ENCODE measurements around the gene KCTD1.

Gene KCTD1

GRCh38 chr18:26468931-26469340, 79.4 kb downstream of the KCTD1 start:
- H3K4me3 ChIP-seq (ENCODE audit: low read length) = no peak overlapping the region
- no peaks in the 10 kb centered on the region for H3K9me3 ChIP-seq (ENCODE audit: control insufficient read depth, low read length)
- no peaks in the 10 kb centered on the region for H3K36me3 ChIP-seq (ENCODE audit: control insufficient read depth, insufficient read depth, low read length)
- H3K9ac ChIP-seq (ENCODE audit: low read length) = no peak overlapping the region
- peaks cover 5% of the 10 kb centered on the region for H3K4me1 ChIP-seq (ENCODE audit: control insufficient read depth, insufficient read depth, low read length)
- H3K27me3 ChIP-seq (ENCODE audit: control insufficient read depth, insufficient read depth, low read length) = no peaks in the 10 kb centered on the region

DNA sequence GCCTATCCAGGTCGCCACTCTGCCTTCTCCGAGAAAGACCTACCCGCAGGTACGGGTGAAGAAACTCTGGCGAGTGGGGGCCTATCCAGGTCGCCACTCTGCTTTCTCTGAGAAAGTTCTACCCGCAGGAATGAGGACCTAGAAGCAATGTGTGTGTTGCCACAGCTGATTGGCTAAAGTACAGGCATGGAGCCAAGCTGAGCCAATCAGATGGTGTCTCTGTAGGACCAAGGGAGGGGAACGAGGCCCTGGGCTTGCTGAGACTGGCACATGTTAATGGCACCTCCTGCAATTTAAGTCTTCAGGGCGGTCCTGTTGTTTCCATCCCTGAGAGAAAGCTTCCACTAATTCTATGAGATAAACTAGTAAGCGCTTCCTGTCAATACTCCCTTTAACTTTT, 82.3 kb downstream of the KCTD1 start:
- Histone ChIP-seq H3K27me3 (ENCODE audit: control insufficient read depth, insufficient read depth, low read length) (no peaks in the 10 kb centered on the region), H3K4me3 (ENCODE audit: low read length) (no peak overlapping the region), H3K36me3 (ENCODE audit: control insufficient read depth, insufficient read depth, low read length) (no peaks in the 10 kb centered on the region), H3K9ac (ENCODE audit: low read length) (no peak overlapping the region), H3K9me3 (ENCODE audit: control insufficient read depth, low read length) (no peaks in the 10 kb centered on the region), H3K4me1 (ENCODE audit: control insufficient read depth, insufficient read depth, low read length) (peaks cover 15% of the 10 kb centered on the region)

- H3K36me3 ChIP-seq (ENCODE audit: control insufficient read depth, insufficient read depth, low read length) = no peaks in the 10 kb centered on the region
- peaks cover 21% of the 10 kb centered on the region for H3K4me1 ChIP-seq (ENCODE audit: control insufficient read depth, insufficient read depth, low read length)
- no peak overlapping the region for H3K9ac ChIP-seq (ENCODE audit: low read length)
- H3K4me3 ChIP-seq (ENCODE audit: low read length) = no peak overlapping the region
- no peaks in the 10 kb centered on the region for H3K27me3 ChIP-seq (ENCODE audit: control insufficient read depth, insufficient read depth, low read length)
- H3K9me3 ChIP-seq (ENCODE audit: control insufficient read depth, low read length) = no peaks in the 10 kb centered on the region
Observed at GRCh38 chr18:26465431-26465830, 82.9 kb downstream of the KCTD1 start.

GRCh38 chr18:26464128-26465011, 84.0 kb downstream of the KCTD1 start:
- Histone ChIP-seq H3K36me3 (ENCODE audit: control insufficient read depth, insufficient read depth, low read length) (no peaks in the 10 kb centered on the region), H3K9ac (ENCODE audit: low read length) (no peak overlapping the region), H3K9me3 (ENCODE audit: control insufficient read depth, low read length) (no peaks in the 10 kb centered on the region), H3K4me1 (ENCODE audit: control insufficient read depth, insufficient read depth, low read length) (peaks cover 27% of the 10 kb centered on the region), H3K27me3 (ENCODE audit: control insufficient read depth, insufficient read depth, low read length) (no peaks in the 10 kb centered on the region), H3K4me3 (ENCODE audit: low read length) (no peak overlapping the region)

DNA sequence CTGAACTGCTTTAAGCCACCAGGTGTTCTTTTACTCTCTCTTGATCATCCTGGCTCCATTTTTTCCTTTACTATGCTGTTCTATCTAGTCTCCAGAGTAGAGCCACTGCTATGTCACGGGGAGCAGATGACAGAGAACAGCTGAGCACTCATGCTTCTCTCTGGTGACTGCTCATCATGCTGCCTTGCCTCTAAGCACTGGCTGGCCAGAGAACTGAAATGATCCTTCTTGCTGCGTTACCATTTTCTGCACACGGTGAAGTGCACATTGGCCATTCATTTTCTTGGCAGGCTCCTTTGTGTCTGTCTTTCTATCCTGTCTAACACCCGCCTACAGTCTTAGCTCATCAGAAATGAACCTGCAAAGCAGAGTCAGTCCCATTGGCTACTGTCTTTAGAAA, 86.0 kb downstream of the KCTD1 start:
- no peak overlapping the region for H3K4me3 ChIP-seq (ENCODE audit: low read length)
- H3K36me3 ChIP-seq (ENCODE audit: control insufficient read depth, insufficient read depth, low read length) = no peaks in the 10 kb centered on the region
- H3K27me3 ChIP-seq (ENCODE audit: control insufficient read depth, insufficient read depth, low read length) = no peaks in the 10 kb centered on the region
- peaks cover 22% of the 10 kb centered on the region for H3K4me1 ChIP-seq (ENCODE audit: control insufficient read depth, insufficient read depth, low read length)
- H3K9me3 ChIP-seq (ENCODE audit: control insufficient read depth, low read length) = no peaks in the 10 kb centered on the region
- no peak overlapping the region for H3K9ac ChIP-seq (ENCODE audit: low read length)

GRCh38 chr18:26461405-26461804, 86.9 kb downstream of the KCTD1 start:
- H3K4me1 ChIP-seq (ENCODE audit: control insufficient read depth, insufficient read depth, low read length) = peaks cover 24% of the 10 kb centered on the region
- H3K27me3 ChIP-seq (ENCODE audit: control insufficient read depth, insufficient read depth, low read length) = no peaks in the 10 kb centered on the region
- H3K9me3 ChIP-seq (ENCODE audit: control insufficient read depth, low read length) = no peaks in the 10 kb centered on the region
- H3K4me3 ChIP-seq (ENCODE audit: low read length) = no peak overlapping the region
- no peaks in the 10 kb centered on the region for H3K36me3 ChIP-seq (ENCODE audit: control insufficient read depth, insufficient read depth, low read length)
- no peak overlapping the region for H3K9ac ChIP-seq (ENCODE audit: low read length)

- Histone ChIP-seq H3K36me3 (ENCODE audit: control insufficient read depth, insufficient read depth, low read length) (no peaks in the 10 kb centered on the region), H3K4me3 (ENCODE audit: low read length) (no peak overlapping the region), H3K27me3 (ENCODE audit: control insufficient read depth, insufficient read depth, low read length) (no peaks in the 10 kb centered on the region), H3K4me1 (ENCODE audit: control insufficient read depth, insufficient read depth, low read length) (peaks cover 28% of the 10 kb centered on the region), H3K9me3 (ENCODE audit: control insufficient read depth, low read length) (no peaks in the 10 kb centered on the region), H3K9ac (ENCODE audit: low read length) (no peak overlapping the region)
Observed at GRCh38 chr18:26460449-26461091, 87.8 kb downstream of the KCTD1 start.

DNA sequence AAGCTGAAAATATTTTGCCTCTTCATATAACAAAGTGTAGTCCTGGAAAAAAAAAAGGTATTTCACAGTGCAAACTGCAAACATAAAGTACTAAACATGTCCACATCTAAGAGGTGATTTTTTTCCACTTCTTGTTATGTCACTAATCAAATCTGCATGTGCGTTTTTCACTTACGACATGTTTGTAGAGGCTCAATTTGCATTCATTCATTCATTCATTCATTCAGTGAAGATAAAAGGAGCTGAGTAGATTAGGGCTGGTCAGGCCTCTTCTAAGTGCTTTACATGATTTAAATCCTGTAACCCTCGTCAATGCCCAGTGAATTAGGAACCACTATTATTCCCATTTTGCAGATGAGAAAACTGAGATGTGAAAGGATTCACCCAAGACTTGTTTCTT, 88.5 kb downstream of the KCTD1 start:
- no peaks in the 10 kb centered on the region for H3K9me3 ChIP-seq (ENCODE audit: control insufficient read depth, low read length)
- H3K9ac ChIP-seq (ENCODE audit: low read length) = no peak overlapping the region
- no peaks in the 10 kb centered on the region for H3K27me3 ChIP-seq (ENCODE audit: control insufficient read depth, insufficient read depth, low read length)
- peaks cover 28% of the 10 kb centered on the region for H3K4me1 ChIP-seq (ENCODE audit: control insufficient read depth, insufficient read depth, low read length)
- no peaks in the 10 kb centered on the region for H3K36me3 ChIP-seq (ENCODE audit: control insufficient read depth, insufficient read depth, low read length)
- H3K4me3 ChIP-seq (ENCODE audit: low read length) = no peak overlapping the region

DNA sequence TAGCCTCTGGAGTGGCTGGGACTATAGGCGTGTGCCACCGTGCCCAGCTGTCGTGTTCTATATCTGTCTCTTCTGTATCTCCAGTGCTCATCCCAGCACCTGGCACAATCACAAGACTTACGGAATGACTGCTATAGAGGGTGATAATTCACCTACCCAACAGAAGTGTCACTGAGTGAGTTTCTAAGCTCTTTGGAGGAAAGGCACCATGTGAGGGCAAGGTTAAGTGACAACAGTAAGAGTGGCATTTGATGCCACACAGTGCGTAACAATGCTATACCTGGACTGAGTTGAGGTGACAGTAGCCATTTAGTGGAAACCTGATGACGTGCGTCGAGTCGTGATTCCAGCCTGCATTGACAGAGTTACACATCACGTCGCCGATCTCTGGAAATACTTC, 89.0 kb downstream of the KCTD1 start:
- Histone ChIP-seq H3K9me3 (ENCODE audit: control insufficient read depth, low read length) (no peaks in the 10 kb centered on the region), H3K4me1 (ENCODE audit: control insufficient read depth, insufficient read depth, low read length) (peaks cover 28% of the 10 kb centered on the region), H3K4me3 (ENCODE audit: low read length) (no peak overlapping the region), H3K27me3 (ENCODE audit: control insufficient read depth, insufficient read depth, low read length) (no peaks in the 10 kb centered on the region), H3K36me3 (ENCODE audit: control insufficient read depth, insufficient read depth, low read length) (no peaks in the 10 kb centered on the region), H3K9ac (ENCODE audit: low read length) (no peak overlapping the region)

- Histone ChIP-seq H3K9ac (ENCODE audit: low read length) (no peak overlapping the region), H3K4me3 (ENCODE audit: low read length) (no peak overlapping the region), H3K27me3 (ENCODE audit: control insufficient read depth, insufficient read depth, low read length) (no peaks in the 10 kb centered on the region), H3K4me1 (ENCODE audit: control insufficient read depth, insufficient read depth, low read length) (peaks cover 28% of the 10 kb centered on the region), H3K36me3 (ENCODE audit: control insufficient read depth, insufficient read depth, low read length) (no peaks in the 10 kb centered on the region), H3K9me3 (ENCODE audit: control insufficient read depth, low read length) (no peaks in the 10 kb centered on the region)
Observed at GRCh38 chr18:26458526-26459232, 89.7 kb downstream of the KCTD1 start.

- Histone ChIP-seq H3K9me3 (ENCODE audit: control insufficient read depth, low read length) (no peaks in the 10 kb centered on the region), H3K4me1 (ENCODE audit: control insufficient read depth, insufficient read depth, low read length) (peaks cover 28% of the 10 kb centered on the region)
Observed at GRCh38 chr18:26457611-26458353, 90.6 kb downstream of the KCTD1 start.

More at GRCh38 chr18:26457611-26458353, 90.6 kb downstream of the KCTD1 start:
- Histone ChIP-seq H3K36me3 (ENCODE audit: control insufficient read depth, insufficient read depth, low read length) (no peaks in the 10 kb centered on the region), H3K27me3 (ENCODE audit: control insufficient read depth, insufficient read depth, low read length) (no peaks in the 10 kb centered on the region), H3K9ac (ENCODE audit: low read length) (no peak overlapping the region), H3K4me3 (ENCODE audit: low read length) (no peak overlapping the region)

Data from mucosa of stomach (tissue), 1 donor.